HepG2 (cell line): ENCODE data around the gene PPP1R1B. TPM values are rescaled to one million over a fixed set of nuclear protein-coding genes. Genes with fewer than 3 reads are reported as not detected.

Source experiments
- ARHGAP35 ChIP-seq: sonication (generic); formaldehyde crosslinking; IDR thresholded peaks from 2 replicates; pipeline ENCODE4 v1.9.0; 2022; ENCODE audit warnings: mild to moderate bottlenecking, inconsistent platforms, moderate library complexity, missing genetic modification reagents, borderline replicate concordance
- EZH2 ChIP-seq: conservative IDR thresholded peaks from 2 replicates; pipeline ENCODE4 v1.6.1; 2012; ENCODE audit warnings: mild to moderate bottlenecking, low read depth, low read length, moderate library complexity
- KDM1A ChIP-seq: IDR thresholded peaks from 2 replicates; pipeline ENCODE4 v1.6.1; 2016; ENCODE audit warnings: missing compliant biosample characterization
- SALL1 ChIP-seq: sonication (generic); formaldehyde crosslinking; IDR thresholded peaks from 2 replicates; pipeline ENCODE4 v1.8.0; 2022; ENCODE audit warnings: mild to moderate bottlenecking, missing genetic modification reagents
- SRSF9 ChIP-seq: fragments of 200-400 bp; formaldehyde crosslinking; IDR thresholded peaks from 2 replicates; pipeline ENCODE4 v1.6.1; 2018; ENCODE audit warnings: borderline replicate concordance, mild to moderate bottlenecking, low read depth, low read length; ENCODE audit not compliant: insufficient read depth, poor library complexity, severe bottlenecking
- ZNF230 ChIP-seq: sonication (generic); formaldehyde crosslinking; IDR thresholded peaks from 2 replicates; pipeline ENCODE4 v1.4.0; 2020; ENCODE audit warnings: mild to moderate bottlenecking, missing genetic modification reagents
- polyA plus RNA-seq, 8 experiments: library from polyadenylated mRNA; depleted of rRNA in 3 of 8; stranded (reverse) in 7 of 8; unstranded in 1 of 8; fragments of >200 nt; fragmentation: Illumina TruSeq in 4 of 8; extraction: Trizol in 4 of 8; gene quantifications; 2 replicates each; pipeline versions ENCODE4 v1.2.1 to v1.2.3, GENCODE V29; 2011 to 2016; ENCODE audit warnings: low read depth in 4 of 8, missing spikeins in 1 of 8, mixed read lengths in 1 of 8; ENCODE audit not compliant: insufficient read depth in 1 of 8
- total RNA-seq, 5 experiments: library from RNA; depleted of rRNA; stranded (reverse); fragments of >200 nt; fragmentation: Illumina TruSeq; extraction: Trizol; gene quantifications; 2 replicates each; pipeline ENCODE4 v1.2.3, GENCODE V29; 2016; ENCODE audit warnings: low read depth in 1 of 5
- TF ChIP-seq, protein P1 (sequence below): sonication (generic); formaldehyde crosslinking; IDR thresholded peaks from 2 replicates; pipeline ENCODE4 v1.4.0; 2020; ENCODE audit warnings: missing genetic modification reagents, borderline replicate concordance
- TF ChIP-seq, protein P2 (sequence below): sonication (generic); formaldehyde crosslinking; IDR thresholded peaks from 2 replicates; pipeline ENCODE4 v1.8.1; 2023; ENCODE audit warnings: mild to moderate bottlenecking, moderate library complexity, missing genetic modification reagents
- TF ChIP-seq, protein P3 (sequence below): sonication (generic); formaldehyde crosslinking; IDR thresholded peaks from 2 replicates; pipeline ENCODE4 v1.5.0; 2020; ENCODE audit warnings: mild to moderate bottlenecking, missing genetic modification reagents
- TF ChIP-seq, protein P4 (sequence below): sonication (generic); formaldehyde crosslinking; conservative IDR thresholded peaks from 2 replicates; pipeline ENCODE4 v1.4.0; 2020; ENCODE audit warnings: missing genetic modification reagents
- TF ChIP-seq, protein P5 (sequence below): sonication (generic); formaldehyde crosslinking; IDR thresholded peaks from 2 replicates; pipeline ENCODE4 v1.8.0; 2022; ENCODE audit warnings: mild to moderate bottlenecking, missing genetic modification reagents, borderline replicate concordance
- TF ChIP-seq, protein P6 (sequence below): sonication (generic); formaldehyde crosslinking; IDR thresholded peaks from 2 replicates; pipeline ENCODE4 v1.9.0; 2022; ENCODE audit warnings: missing genetic modification reagents, mild to moderate bottlenecking, borderline replicate concordance
- TF ChIP-seq, protein P7 (sequence below): sonication (generic); formaldehyde crosslinking; IDR thresholded peaks from 2 replicates; pipeline ENCODE4 v1.4.0; 2020; ENCODE audit warnings: mild to moderate bottlenecking, missing genetic modification reagents

PPP1R1B gene
- total and polyA plus RNA-seq, 2 of the 13 experiments (the other 11 are each of a cell fraction or from before 2014, with no cell fraction given), result 0.08 TPM; not detected in 1

DNA sequence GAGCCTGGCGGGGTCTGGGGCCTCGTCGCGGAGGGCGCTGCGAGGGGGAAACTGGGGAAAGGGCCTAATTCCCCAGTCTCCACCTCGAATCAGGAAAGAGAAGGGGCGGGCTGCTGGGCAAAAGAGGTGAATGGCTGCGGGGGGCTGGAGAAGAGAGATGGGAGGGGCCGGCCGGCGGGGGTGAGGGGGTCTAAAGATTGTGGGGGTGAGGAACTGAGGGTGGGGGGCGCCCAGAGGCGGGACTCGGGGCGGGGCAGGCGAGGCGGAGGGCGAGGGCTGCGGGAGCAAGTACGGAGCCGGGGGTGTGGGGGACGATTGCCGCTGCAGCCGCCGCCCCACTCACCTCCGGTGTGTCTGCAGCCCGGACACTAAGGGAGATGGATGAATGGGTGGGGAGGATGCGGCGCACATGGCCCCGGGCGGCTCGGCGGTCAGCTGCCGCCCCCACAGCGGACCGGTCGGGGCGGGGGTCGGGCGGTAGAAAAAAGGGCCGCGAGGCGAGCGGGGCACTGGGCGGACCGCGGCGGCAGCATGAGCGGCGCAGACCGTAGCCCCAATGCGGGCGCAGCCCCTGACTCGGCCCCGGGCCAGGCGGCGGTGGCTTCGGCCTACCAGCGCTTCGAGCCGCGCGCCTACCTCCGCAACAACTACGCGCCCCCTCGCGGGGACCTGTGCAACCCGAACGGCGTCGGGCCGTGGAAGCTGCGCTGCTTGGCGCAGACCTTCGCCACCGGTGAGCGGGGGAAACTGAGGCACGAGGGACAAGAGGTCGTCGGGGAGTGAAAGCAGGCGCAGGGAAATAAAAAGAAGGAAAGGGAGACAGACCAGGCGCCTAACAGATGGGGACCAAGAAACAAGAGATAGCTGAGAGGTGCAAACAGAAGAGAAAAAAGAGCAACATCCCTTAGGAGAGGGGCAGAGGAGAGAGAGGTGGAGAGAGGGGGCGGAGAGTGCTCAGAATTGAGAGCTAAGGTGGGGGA, 41.5 kb downstream of the PPP1R1B start, which contains the start of gene PNMT (continued):
- TF ChIP-seq, protein P1, sequence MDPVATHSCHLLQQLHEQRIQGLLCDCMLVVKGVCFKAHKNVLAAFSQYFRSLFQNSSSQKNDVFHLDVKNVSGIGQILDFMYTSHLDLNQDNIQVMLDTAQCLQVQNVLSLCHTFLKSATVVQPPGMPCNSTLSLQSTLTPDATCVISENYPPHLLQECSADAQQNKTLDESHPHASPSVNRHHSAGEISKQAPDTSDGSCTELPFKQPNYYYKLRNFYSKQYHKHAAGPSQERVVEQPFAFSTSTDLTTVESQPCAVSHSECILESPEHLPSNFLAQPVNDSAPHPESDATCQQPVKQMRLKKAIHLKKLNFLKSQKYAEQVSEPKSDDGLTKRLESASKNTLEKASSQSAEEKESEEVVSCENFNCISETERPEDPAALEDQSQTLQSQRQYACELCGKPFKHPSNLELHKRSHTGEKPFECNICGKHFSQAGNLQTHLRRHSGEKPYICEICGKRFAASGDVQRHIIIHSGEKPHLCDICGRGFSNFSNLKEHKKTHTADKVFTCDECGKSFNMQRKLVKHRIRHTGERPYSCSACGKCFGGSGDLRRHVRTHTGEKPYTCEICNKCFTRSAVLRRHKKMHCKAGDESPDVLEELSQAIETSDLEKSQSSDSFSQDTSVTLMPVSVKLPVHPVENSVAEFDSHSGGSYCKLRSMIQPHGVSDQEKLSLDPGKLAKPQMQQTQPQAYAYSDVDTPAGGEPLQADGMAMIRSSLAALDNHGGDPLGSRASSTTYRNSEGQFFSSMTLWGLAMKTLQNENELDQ (CRISPR knock-in tag), result 0 out of 2 replicates have a peak, but pooled peaks have one; percentile 59
- TF ChIP-seq, protein P2, sequence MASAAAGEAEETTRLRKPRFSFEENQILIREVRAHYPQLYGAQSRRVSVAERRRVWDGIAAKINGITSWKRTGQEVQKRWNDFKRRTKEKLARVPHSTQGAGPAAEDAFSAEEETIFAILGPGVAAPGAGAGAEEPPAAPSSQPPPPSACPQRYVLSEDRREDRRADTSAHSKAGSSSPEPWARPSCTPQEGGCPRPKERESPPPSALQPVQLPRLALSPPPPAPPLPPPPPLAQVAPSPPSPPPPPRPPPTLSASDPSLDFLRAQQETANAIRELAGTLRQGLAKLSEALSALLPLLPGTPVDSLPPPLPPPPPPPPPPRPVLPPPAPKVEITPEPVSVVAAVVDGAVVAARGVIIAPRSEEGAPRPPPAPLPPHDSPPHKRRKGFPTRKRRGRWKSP (CRISPR knock-in tag), result peak; percentile 98
- TF ChIP-seq, protein P3, sequence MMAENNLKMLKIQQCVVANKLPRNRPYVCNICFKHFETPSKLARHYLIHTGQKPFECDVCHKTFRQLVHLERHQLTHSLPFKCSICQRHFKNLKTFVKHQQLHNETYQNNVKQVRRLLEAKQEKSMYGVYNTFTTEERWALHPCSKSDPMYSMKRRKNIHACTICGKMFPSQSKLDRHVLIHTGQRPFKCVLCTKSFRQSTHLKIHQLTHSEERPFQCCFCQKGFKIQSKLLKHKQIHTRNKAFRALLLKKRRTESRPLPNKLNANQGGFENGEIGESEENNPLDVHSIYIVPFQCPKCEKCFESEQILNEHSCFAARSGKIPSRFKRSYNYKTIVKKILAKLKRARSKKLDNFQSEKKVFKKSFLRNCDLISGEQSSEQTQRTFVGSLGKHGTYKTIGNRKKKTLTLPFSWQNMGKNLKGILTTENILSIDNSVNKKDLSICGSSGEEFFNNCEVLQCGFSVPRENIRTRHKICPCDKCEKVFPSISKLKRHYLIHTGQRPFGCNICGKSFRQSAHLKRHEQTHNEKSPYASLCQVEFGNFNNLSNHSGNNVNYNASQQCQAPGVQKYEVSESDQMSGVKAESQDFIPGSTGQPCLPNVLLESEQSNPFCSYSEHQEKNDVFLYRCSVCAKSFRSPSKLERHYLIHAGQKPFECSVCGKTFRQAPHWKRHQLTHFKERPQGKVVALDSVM, result 0 out of 2 replicates have a peak, but pooled peaks have one; percentile 40
- no peak for TF ChIP-seq SRSF9
- peak; percentile 84; the same call in 1 of the 2 replicates for TF ChIP-seq ZNF230 (CRISPR knock-in tag)
- TF ChIP-seq, protein P4, sequence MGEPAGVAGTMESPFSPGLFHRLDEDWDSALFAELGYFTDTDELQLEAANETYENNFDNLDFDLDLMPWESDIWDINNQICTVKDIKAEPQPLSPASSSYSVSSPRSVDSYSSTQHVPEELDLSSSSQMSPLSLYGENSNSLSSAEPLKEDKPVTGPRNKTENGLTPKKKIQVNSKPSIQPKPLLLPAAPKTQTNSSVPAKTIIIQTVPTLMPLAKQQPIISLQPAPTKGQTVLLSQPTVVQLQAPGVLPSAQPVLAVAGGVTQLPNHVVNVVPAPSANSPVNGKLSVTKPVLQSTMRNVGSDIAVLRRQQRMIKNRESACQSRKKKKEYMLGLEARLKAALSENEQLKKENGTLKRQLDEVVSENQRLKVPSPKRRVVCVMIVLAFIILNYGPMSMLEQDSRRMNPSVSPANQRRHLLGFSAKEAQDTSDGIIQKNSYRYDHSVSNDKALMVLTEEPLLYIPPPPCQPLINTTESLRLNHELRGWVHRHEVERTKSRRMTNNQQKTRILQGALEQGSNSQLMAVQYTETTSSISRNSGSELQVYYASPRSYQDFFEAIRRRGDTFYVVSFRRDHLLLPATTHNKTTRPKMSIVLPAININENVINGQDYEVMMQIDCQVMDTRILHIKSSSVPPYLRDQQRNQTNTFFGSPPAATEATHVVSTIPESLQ (CRISPR knock-in tag), result no peak
- TF ChIP-seq, protein P5, sequence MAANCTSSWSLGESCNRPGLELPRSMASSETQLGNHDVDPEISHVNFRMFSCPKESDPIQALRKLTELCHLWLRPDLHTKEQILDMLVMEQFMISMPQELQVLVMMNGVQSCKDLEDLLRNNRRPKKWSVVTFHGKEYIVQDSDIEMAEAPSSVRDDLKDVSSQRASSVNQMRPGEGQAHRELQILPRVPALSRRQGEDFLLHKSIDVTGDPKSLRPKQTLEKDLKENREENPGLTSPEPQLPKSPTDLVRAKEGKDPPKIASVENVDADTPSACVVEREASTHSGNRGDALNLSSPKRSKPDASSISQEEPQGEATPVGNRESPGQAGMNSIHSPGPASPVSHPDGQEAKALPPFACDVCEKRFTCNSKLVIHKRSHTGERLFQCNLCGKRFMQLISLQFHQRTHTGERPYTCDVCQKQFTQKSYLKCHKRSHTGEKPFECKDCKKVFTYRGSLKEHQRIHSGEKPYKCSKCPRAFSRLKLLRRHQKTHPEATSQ (CRISPR knock-in tag), result no peak
- TF ChIP-seq, protein P6, sequence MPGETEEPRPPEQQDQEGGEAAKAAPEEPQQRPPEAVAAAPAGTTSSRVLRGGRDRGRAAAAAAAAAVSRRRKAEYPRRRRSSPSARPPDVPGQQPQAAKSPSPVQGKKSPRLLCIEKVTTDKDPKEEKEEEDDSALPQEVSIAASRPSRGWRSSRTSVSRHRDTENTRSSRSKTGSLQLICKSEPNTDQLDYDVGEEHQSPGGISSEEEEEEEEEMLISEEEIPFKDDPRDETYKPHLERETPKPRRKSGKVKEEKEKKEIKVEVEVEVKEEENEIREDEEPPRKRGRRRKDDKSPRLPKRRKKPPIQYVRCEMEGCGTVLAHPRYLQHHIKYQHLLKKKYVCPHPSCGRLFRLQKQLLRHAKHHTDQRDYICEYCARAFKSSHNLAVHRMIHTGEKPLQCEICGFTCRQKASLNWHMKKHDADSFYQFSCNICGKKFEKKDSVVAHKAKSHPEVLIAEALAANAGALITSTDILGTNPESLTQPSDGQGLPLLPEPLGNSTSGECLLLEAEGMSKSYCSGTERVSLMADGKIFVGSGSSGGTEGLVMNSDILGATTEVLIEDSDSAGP, result peak; percentile 89
- peak; percentile 85 for TF ChIP-seq SALL1 (CRISPR knock-in tag)
- peak; percentile 95 for TF ChIP-seq ARHGAP35 (CRISPR knock-in tag)
- no peak; the same call in 1 of the 2 replicates for TF ChIP-seq KDM1A (CRISPR knock-in tag)
- TF ChIP-seq, protein P7, sequence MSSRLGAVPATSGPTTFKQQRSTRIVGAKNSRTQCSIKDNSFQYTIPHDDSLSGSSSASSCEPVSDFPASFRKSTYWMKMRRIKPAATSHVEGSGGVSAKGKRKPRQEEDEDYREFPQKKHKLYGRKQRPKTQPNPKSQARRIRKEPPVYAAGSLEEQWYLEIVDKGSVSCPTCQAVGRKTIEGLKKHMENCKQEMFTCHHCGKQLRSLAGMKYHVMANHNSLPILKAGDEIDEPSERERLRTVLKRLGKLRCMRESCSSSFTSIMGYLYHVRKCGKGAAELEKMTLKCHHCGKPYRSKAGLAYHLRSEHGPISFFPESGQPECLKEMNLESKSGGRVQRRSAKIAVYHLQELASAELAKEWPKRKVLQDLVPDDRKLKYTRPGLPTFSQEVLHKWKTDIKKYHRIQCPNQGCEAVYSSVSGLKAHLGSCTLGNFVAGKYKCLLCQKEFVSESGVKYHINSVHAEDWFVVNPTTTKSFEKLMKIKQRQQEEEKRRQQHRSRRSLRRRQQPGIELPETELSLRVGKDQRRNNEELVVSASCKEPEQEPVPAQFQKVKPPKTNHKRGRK (CRISPR knock-in tag), result peak; percentile 94
- peak; percentile 90 for TF ChIP-seq EZH2
